Adrenal gland (tissue), 12 donors: ENCODE results near the gene USB1. TPM values are rescaled to one million over a fixed set of nuclear protein-coding genes. Genes with fewer than 3 reads are reported as not detected.

ENCODE experiments used
- DNase-seq, 7 donors: peaks; one replicate each; pipeline ENCODE4 v3.0.0-alpha.2; 2019 to 2020
- H3K27ac ChIP-seq, 5 donors: fragments of 200-600 bp; sonication (generic) in 4 of 5; 1 replicate in 3 of 5; 2 replicates in 2 of 5; pipeline versions ENCODE4 v1.5.1 to v1.8.0; 2016 to 2020; ENCODE audit warnings: mild to moderate bottlenecking in 1 of 5
- H3K27me3 ChIP-seq: fragments of 200-600 bp; 2 replicates; pipeline ENCODE4 v1.8.0; 2021
- H3K36me3 ChIP-seq, 2 donors: fragments of 200-600 bp; replicated peaks in 1 of 2; 1 replicate in 1 of 2; 2 replicates in 1 of 2; pipeline versions ENCODE4 v1.5.1 to v1.8.0; 2018 to 2022
- H3K4me1 ChIP-seq, 2 donors: fragments of 200-600 bp; replicated peaks in 1 of 2; 1 replicate in 1 of 2; 2 replicates in 1 of 2; pipeline versions ENCODE4 v1.5.1 to v1.8.0; 2018 to 2021
- H3K4me3 ChIP-seq, 4 donors: fragments of 200-600 bp; sonication (generic) in 3 of 4; one replicate each; pipeline ENCODE4 v1.5.1; 2016 to 2018
- H3K9me3 ChIP-seq, 3 donors: fragments of 200-600 bp; sonication (generic) in 1 of 3; replicated peaks in 1 of 3; 1 replicate in 2 of 3; 2 replicates in 1 of 3; pipeline versions ENCODE4 v1.5.1 to v1.8.0; 2016 to 2021
- POLR2A ChIP-seq, 2 donors: fragments of 450-650 bp; IDR thresholded peaks; one replicate each; pipeline ENCODE4 v1.6.1; 2017; ENCODE audit warnings: antibody characterized with exemption in 2 of 2, mild to moderate bottlenecking in 2 of 2, moderate library complexity in 1 of 2
- WGBS, 4 donors: extraction: QIAGEN DNeasy Blood & Tissue Kit in 2 of 4; methylation state at CpG; one replicate each; pipeline versions ENCODE4 v1.1.5 to v1.1.7; 2013 to 2017; 5-methylcytosine and 5-hydroxymethylcytosine counted together
- intact Hi-C, 2 donors: fragments of 100-400 bp; cut with DNase I; formaldehyde crosslinking; loops; one replicate each; pipeline versions ENCODE4 v1.14.1 to v1.15.0; 2022 to 2023
- polyA plus RNA-seq, 3 donors: library from polyadenylated mRNA; stranded (reverse); fragments of 200-250 nt in 2 of 3; fragments of 350-450 nt in 1 of 3; fragmentation: Illumina TruSeq in 1 of 3; extraction: RNeasy Lipid Tissue Mini Kit (QIAGEN cat#74804) in 1 of 3; gene quantifications; one replicate each; pipeline ENCODE4 v1.2.3, GENCODE V29; 2013 to 2014
- total RNA-seq, 9 donors: library from RNA; depleted of rRNA in 4 of 9; stranded (reverse); fragments of >200 nt in 4 of 9; fragments of 120-200 nt in 1 of 9; fragmentation: NEBNext Ultra II Directional in 1 of 9; extraction: Animal tissue kit (Norgen Biotek cat#: 25700) in 1 of 9; gene quantifications; one replicate each; pipeline versions ENCODE4 v1.1.0 to v1.2.4, GENCODE V29; 2013 to 2023
- TF ChIP-seq, protein P1 (sequence below), 6 experiments: fragments of 450-650 bp in 4 of 6; fragments of 200-600 bp in 2 of 6; sonication (generic) in 1 of 6; IDR thresholded peaks; 1 replicate in 5 of 6; 2 replicates in 1 of 6; pipeline versions ENCODE4 v1.5.1 to v1.8.0; 2016 to 2021; ENCODE audit warnings: antibody characterized with exemption in 6 of 6, mild to moderate bottlenecking in 2 of 6, moderate library complexity in 1 of 6
- donor health status: healthy with polysubstance abuse.
- donor health status: Bipolar disorder and iron deficiency.
- donor health status: DM: yes; HTN: yes; CAD: no.
- donor health status: DM: no; HTN: no; CAD: no.
- donor health status: DM: no; HTN: no; CAD: no.
- donor health status: DM: yes; HTN: yes; CAD: no.

The USB1 gene
- total and polyA plus RNA-seq, 12 donors = 26.9 to 273 (median 48.3) TPM

DNA sequence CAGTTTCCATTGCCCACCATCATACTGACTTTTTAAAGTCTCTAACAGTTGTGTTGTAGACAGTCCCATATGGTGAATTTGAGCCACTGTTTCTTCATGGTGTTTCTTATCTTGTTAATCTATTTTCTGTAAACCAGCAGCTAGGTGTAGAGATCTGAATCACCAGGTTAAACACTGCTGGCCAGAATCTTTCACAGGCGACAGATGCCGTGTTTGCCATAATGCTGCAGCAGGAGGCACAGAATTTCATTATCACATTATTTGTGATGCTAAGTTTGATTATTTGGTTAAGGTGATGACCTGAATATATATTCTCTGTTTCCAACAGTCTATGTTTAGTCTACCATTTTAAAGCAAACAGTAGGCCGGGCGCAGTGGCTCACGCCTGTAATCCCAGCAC lies 18.8 kb upstream of the USB1 start:
- intact Hi-C loops = no loop called here
- DNase-seq = no peak
- Histone ChIP-seq H3K4me1 (peaks cover 12 to 18% of the 10 kb centered on the region in 2 donors), H3K9me3 (no peaks in the 10 kb centered on the region), H3K27me3 (no peaks in the 10 kb centered on the region), H3K27ac (no peak overlapping the region), H3K4me3 (no peak overlapping the region), H3K36me3 (no peaks in the 10 kb centered on the region)
- TF ChIP-seq POLR2A (IDR thresholded peaks at IDR 0.05) = no peak
- TF ChIP-seq, protein P1, sequence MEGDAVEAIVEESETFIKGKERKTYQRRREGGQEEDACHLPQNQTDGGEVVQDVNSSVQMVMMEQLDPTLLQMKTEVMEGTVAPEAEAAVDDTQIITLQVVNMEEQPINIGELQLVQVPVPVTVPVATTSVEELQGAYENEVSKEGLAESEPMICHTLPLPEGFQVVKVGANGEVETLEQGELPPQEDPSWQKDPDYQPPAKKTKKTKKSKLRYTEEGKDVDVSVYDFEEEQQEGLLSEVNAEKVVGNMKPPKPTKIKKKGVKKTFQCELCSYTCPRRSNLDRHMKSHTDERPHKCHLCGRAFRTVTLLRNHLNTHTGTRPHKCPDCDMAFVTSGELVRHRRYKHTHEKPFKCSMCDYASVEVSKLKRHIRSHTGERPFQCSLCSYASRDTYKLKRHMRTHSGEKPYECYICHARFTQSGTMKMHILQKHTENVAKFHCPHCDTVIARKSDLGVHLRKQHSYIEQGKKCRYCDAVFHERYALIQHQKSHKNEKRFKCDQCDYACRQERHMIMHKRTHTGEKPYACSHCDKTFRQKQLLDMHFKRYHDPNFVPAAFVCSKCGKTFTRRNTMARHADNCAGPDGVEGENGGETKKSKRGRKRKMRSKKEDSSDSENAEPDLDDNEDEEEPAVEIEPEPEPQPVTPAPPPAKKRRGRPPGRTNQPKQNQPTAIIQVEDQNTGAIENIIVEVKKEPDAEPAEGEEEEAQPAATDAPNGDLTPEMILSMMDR (IDR thresholded peaks at IDR 0.05) = no peak
- WGBS, 4 donors = 80 to 88% (median 85%) methylated on average over 5 of the region's 5 CpGs

GRCh38 chr16:57984443-57985203 lies 16.6 kb upstream of the USB1 start:
- Histone ChIP-seq H3K27me3 (no peaks in the 10 kb centered on the region), H3K4me1 (peaks cover 12 to 20% of the 10 kb centered on the region in 2 donors), H3K4me3 (peak overlapping the region in 2 of 4 donors; percentile 38 to 52), H3K9me3 (no peaks in the 10 kb centered on the region), H3K36me3 (no peaks in the 10 kb centered on the region), H3K27ac (peak overlapping the region in 1 of 5 donors; percentile 2)
- intact Hi-C loops = no loop called here
- WGBS, 4 donors = 2 to 14% (median 12%) methylated on average over 9 to 64 of the region's 64 CpGs
- no peak for TF ChIP-seq POLR2A (IDR thresholded peaks at IDR 0.05)
- TF ChIP-seq, protein P1 (IDR thresholded peaks at IDR 0.05) = no peak
- peak; percentile 87 to 93 (median 91) for DNase-seq

DNA sequence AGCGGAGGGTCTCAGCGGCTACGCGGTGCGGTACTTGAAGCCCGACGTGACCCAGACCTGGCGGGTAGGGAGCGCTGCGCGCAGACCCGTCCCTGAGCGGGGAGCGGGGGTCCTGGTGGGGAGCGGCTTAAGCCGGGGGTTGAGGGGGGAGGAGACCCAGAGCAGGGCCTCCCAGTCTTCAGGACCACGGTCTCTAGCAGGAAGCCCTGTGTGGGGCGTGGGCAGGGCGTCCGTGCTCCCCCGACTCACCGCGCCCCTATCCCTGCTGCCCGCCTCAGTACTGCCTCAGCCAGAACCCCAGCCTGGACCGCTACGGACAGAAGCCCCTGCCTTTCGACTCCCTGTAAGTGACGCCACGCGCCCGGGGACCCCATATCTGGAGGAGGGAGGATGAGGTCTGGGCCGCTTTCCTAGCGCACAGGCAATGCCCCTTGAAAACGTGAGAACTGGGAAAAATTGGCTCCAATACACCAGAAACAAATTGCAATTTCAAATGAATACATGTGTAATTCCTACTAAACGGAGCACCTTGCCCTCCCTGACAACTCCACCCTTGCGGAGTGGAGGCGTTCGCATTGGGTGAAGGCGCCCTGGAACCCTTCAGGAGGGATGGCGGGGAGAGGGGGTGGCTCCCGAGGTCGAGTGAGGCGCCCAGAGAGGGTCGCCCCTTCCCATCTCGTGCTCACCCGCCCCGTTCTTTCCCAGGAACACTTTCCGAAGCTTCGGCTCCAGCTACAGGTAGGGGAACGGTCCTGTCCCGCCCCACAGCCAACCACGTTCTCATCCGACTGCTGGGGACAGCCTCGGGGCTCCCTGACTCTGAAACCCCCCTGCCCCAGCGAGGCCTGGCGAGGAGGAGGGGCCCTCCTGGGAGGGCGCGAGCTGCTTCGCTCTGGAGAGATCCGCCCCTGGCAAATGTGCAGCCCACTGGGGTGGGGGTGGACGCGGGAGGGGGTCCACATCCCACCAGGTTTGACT lies 15.7 kb upstream of the USB1 start:
- Histone ChIP-seq H3K27me3 (no peaks in the 10 kb centered on the region), H3K27ac (peak overlapping the region in 1 of 5 donors; percentile 2), H3K4me3 (peak overlapping the region in 2 of 4 donors; percentile 38 to 52), H3K9me3 (no peaks in the 10 kb centered on the region), H3K4me1 (peaks cover 12 to 20% of the 10 kb centered on the region in 2 donors), H3K36me3 (no peaks in the 10 kb centered on the region)
- 21 to 49% (median 28%) methylated on average over 34 to 62 of the region's 62 CpGs for WGBS, 4 donors
- intact Hi-C loops = no loop called here
- DNase-seq = peak in 1 of 7 donors; percentile 16
- no peak for TF ChIP-seq POLR2A (IDR thresholded peaks at IDR 0.05)
- TF ChIP-seq, protein P1 (IDR thresholded peaks at IDR 0.05) = no peak

GRCh38 chr16:57986196-57986595 lies 15.0 kb upstream of the USB1 start:
- no peaks in the 10 kb centered on the region for H3K36me3 ChIP-seq
- 62 to 71% (median 64%) methylated on average over 9 of the region's 9 CpGs for WGBS, 4 donors
- intact Hi-C loops = no loop called here
- peaks cover 12 to 20% of the 10 kb centered on the region in 2 donors for H3K4me1 ChIP-seq
- no peaks in the 10 kb centered on the region for H3K9me3 ChIP-seq
- DNase-seq = no peak
- H3K4me3 ChIP-seq = no peak overlapping the region
- no peak for TF ChIP-seq POLR2A (IDR thresholded peaks at IDR 0.05)
- TF ChIP-seq, protein P1 (IDR thresholded peaks at IDR 0.05) = no peak
- H3K27me3 ChIP-seq = no peaks in the 10 kb centered on the region
- no peak overlapping the region for H3K27ac ChIP-seq
